22Rv1 (cell line): ENCODE results near the gene MRPS10.

Experiments
- CTCF ChIP-seq: fragments of 450-650 bp; IDR thresholded peaks from 2 replicates; pipeline ENCODE4 v1.5.1; 2017; ENCODE audit warnings: mild to moderate bottlenecking
- ZFX ChIP-seq: fragments of 450-650 bp; IDR thresholded peaks from 2 replicates; pipeline ENCODE4 v1.6.1; 2017; ENCODE audit warnings: antibody characterized with exemption, borderline replicate concordance

DNA sequence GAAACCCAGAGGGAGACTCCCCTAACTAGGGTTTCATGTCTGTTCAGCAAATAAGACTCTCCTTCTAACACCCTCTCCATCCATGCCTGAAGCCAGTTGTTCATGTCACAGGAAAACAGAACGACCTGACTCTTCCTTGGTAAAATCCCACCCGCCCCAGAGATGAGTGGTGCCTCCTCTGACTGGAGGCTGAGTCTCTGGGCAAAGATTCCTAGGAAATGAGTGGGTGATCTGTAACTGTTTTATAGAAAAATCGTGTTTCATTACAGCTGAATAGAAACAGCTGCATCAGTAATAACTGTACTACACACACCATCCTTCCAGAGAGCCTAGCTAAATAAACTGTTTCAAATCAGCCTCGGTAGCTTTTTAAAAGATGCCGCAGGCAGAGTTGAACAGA is 37.4 kb upstream of the MRPS10 start:
- no peak for TF ChIP-seq CTCF
- TF ChIP-seq ZFX, result no peak
